ENCODE measurements around the gene FITM2.

The FITM2 gene

DNA sequence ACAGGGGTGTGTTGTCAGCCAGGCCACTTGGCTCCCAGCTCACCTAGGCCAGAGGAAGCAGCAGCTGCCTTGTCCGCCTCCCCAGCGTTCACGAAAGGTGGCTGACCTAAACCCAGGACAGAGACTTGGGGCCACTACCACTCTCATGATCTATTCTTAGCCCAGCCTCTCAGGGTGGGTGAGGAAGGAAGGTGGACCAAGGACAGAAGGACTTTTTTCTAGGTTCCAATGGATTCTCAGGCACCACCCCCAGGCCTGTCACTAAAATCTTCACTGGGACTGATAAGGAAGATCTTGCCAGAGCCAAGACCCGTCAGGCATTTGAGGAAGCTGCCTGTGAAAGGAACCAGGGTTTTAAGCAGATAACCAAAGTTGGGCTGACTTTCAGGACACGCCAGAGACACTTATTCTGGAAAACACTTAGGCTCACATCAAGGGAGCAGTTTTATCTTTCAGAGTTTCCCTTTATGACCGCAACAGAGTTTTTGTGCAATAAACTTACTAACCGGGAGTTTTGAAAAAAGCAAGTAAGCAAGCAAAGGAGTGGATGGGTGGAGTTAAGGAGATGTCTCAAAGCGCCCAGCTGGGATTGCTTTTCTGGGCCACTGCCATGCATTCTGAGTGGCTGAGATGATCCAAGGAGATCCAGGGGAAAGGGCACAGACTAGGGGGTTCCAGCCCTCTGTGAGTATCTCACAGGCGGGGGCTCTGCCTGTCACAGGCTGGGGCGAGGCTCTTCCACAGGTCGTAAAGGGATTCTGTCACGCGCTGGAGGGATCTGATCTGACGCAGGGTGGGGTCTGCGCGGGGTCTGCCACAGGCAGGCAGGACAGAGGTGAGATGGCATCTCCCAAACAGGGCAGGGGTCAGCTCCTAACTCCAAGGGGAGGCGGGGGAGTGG is 989 bp downstream of the FITM2 start:
- no peak overlapping the region for H2AK5ac ChIP-seq (ENCODE audit: low read length, severe bottlenecking)
- no peaks in the 10 kb centered on the region for H3K27me3 ChIP-seq (ENCODE audit: control insufficient read depth in 1 of 2, insufficient read depth in 1 of 2, low read length in 2 of 2)
- peaks cover 14% of the 10 kb centered on the region for H3K79me1 ChIP-seq (replicated peaks; ENCODE audit: low read length, poor library complexity, severe bottlenecking)
- no peak overlapping the region for H2BK15ac ChIP-seq (ENCODE audit: low read depth, poor library complexity, severe bottlenecking)
- no peaks in the 10 kb centered on the region for H3K9me3 ChIP-seq (ENCODE audit: control insufficient read depth, low read length)
- H3K4me3 ChIP-seq (ENCODE audit: insufficient read depth in 1 of 2, low read depth in 1 of 2, low read length in 2 of 2): peak overlapping the region; percentile 90 to 100
- H2BK5ac ChIP-seq (ENCODE audit: low read depth, low read length, poor library complexity, severe bottlenecking): no peak overlapping the region
- peak; percentile 76 for DNase-seq
- H4K91ac ChIP-seq (ENCODE audit: low read length): no peak overlapping the region
- H4K8ac ChIP-seq (ENCODE audit: low read length): peak overlapping the region; percentile 8
- peak overlapping the region in 1 of 2 experiments; percentile 81 for H3K23ac ChIP-seq (ENCODE audit: low read length in 2 of 2)
- peak overlapping the region; percentile 92 for H2AFZ ChIP-seq (ENCODE audit: low read depth, low read length)
- peak overlapping the region in 1 of 2 experiments; percentile 45 for H2BK12ac ChIP-seq (ENCODE audit: low read length in 2 of 2)
- H3K4me2 ChIP-seq (ENCODE audit: low read length, poor library complexity, severe bottlenecking): peak overlapping the region; percentile 79
- peaks cover 8% of the 10 kb centered on the region for H3K4me1 ChIP-seq (ENCODE audit: control insufficient read depth, insufficient read depth, low read depth, low read length)
- 34% methylated on average over 10 of the region's 17 CpGs for WGBS
- H3K9ac ChIP-seq (ENCODE audit: low read length): peak overlapping the region; percentile 92
- peak overlapping the region; percentile 83 to 94 for H3K18ac ChIP-seq (ENCODE audit: low read depth in 1 of 2, low read length in 2 of 2)
- H2BK120ac ChIP-seq (ENCODE audit: low read depth, low read length): no peak overlapping the region
- H3K4ac ChIP-seq (ENCODE audit: low read depth in 1 of 2, low read length in 2 of 2): no peak overlapping the region
- peaks cover 6 to 12% of the 10 kb centered on the region in 2 experiments for H3K36me3 ChIP-seq (ENCODE audit: control insufficient read depth in 1 of 2, insufficient read depth in 2 of 2, low read depth in 1 of 2, low read length in 2 of 2)
- H3K14ac ChIP-seq (ENCODE audit: low read length in 2 of 2): no peak overlapping the region
- no peak overlapping the region for H3K27ac ChIP-seq (ENCODE audit: low read length, poor library complexity, severe bottlenecking)

GRCh38 chr20:44306927-44307326 is 4.1 kb downstream of the FITM2 start:
- WGBS: 90% methylated on average over 8 of the region's 9 CpGs

GRCh38 chr20:44304383-44304782 is 6.6 kb downstream of the FITM2 start:
- no peaks in the 10 kb centered on the region for H3K9me3 ChIP-seq (ENCODE audit: control insufficient read depth, low read length)
- H3K27me3 ChIP-seq (ENCODE audit: control insufficient read depth in 1 of 2, insufficient read depth in 1 of 2, low read length in 2 of 2): no peaks in the 10 kb centered on the region
- H2AFZ ChIP-seq (ENCODE audit: low read depth, low read length): no peak overlapping the region
- peaks cover 6 to 12% of the 10 kb centered on the region in 2 experiments for H3K36me3 ChIP-seq (ENCODE audit: control insufficient read depth in 1 of 2, insufficient read depth in 2 of 2, low read depth in 1 of 2, low read length in 2 of 2)
- no peak overlapping the region for H3K14ac ChIP-seq (ENCODE audit: low read length in 2 of 2)
- H3K18ac ChIP-seq (ENCODE audit: low read depth in 1 of 2, low read length in 2 of 2): no peak overlapping the region
- no peak overlapping the region for H2AK5ac ChIP-seq (ENCODE audit: low read length, severe bottlenecking)
- no peak overlapping the region for H3K4ac ChIP-seq (ENCODE audit: low read depth in 1 of 2, low read length in 2 of 2)
- H3K9ac ChIP-seq (ENCODE audit: low read length): no peak overlapping the region
- H3K79me1 ChIP-seq (replicated peaks; ENCODE audit: low read length, poor library complexity, severe bottlenecking): peaks cover 13% of the 10 kb centered on the region
- no peak overlapping the region for H3K4me2 ChIP-seq (ENCODE audit: low read length, poor library complexity, severe bottlenecking)
- H2BK120ac ChIP-seq (ENCODE audit: low read depth, low read length): no peak overlapping the region
- H3K4me3 ChIP-seq (ENCODE audit: insufficient read depth in 1 of 2, low read depth in 1 of 2, low read length in 2 of 2): no peak overlapping the region
- no peak overlapping the region for H3K27ac ChIP-seq (ENCODE audit: low read length, poor library complexity, severe bottlenecking)
- H3K23ac ChIP-seq (ENCODE audit: low read length in 2 of 2): no peak overlapping the region
- no peak for DNase-seq
- H3K4me1 ChIP-seq (ENCODE audit: control insufficient read depth, insufficient read depth, low read depth, low read length): no peaks in the 10 kb centered on the region
- no peak overlapping the region for H2BK15ac ChIP-seq (ENCODE audit: low read depth, poor library complexity, severe bottlenecking)
- no peak overlapping the region for H4K8ac ChIP-seq (ENCODE audit: low read length)
- no peak overlapping the region for H2BK12ac ChIP-seq (ENCODE audit: low read length in 2 of 2)
- H4K91ac ChIP-seq (ENCODE audit: low read length): no peak overlapping the region
- no peak overlapping the region for H2BK5ac ChIP-seq (ENCODE audit: low read depth, low read length, poor library complexity, severe bottlenecking)

More at GRCh38 chr20:44306927-44307326, 4.1 kb downstream of the FITM2 start:
- no peak overlapping the region for H2AK5ac ChIP-seq (ENCODE audit: low read length, severe bottlenecking)
- no peak overlapping the region for H3K4me3 ChIP-seq (ENCODE audit: insufficient read depth in 1 of 2, low read depth in 1 of 2, low read length in 2 of 2)
- no peaks in the 10 kb centered on the region for H3K9me3 ChIP-seq (ENCODE audit: control insufficient read depth, low read length)
- H3K36me3 ChIP-seq (ENCODE audit: control insufficient read depth in 1 of 2, insufficient read depth in 2 of 2, low read depth in 1 of 2, low read length in 2 of 2): peaks cover 6 to 12% of the 10 kb centered on the region in 2 experiments
- H3K27me3 ChIP-seq (ENCODE audit: control insufficient read depth in 1 of 2, insufficient read depth in 1 of 2, low read length in 2 of 2): no peaks in the 10 kb centered on the region
- no peak overlapping the region for H3K4ac ChIP-seq (ENCODE audit: low read depth in 1 of 2, low read length in 2 of 2)
- H2BK12ac ChIP-seq (ENCODE audit: low read length in 2 of 2): no peak overlapping the region
- no peak for DNase-seq
- no peak overlapping the region for H2AFZ ChIP-seq (ENCODE audit: low read depth, low read length)
- no peak overlapping the region for H3K27ac ChIP-seq (ENCODE audit: low read length, poor library complexity, severe bottlenecking)
- H3K4me2 ChIP-seq (ENCODE audit: low read length, poor library complexity, severe bottlenecking): no peak overlapping the region
- peaks cover 8% of the 10 kb centered on the region for H3K4me1 ChIP-seq (ENCODE audit: control insufficient read depth, insufficient read depth, low read depth, low read length)
- H4K91ac ChIP-seq (ENCODE audit: low read length): no peak overlapping the region
- no peak overlapping the region for H2BK5ac ChIP-seq (ENCODE audit: low read depth, low read length, poor library complexity, severe bottlenecking)
- H3K79me1 ChIP-seq (replicated peaks; ENCODE audit: low read length, poor library complexity, severe bottlenecking): peaks cover 19% of the 10 kb centered on the region
- H3K9ac ChIP-seq (ENCODE audit: low read length): no peak overlapping the region
- H3K23ac ChIP-seq (ENCODE audit: low read length in 2 of 2): no peak overlapping the region
- no peak overlapping the region for H2BK15ac ChIP-seq (ENCODE audit: low read depth, poor library complexity, severe bottlenecking)
- H3K18ac ChIP-seq (ENCODE audit: low read depth in 1 of 2, low read length in 2 of 2): no peak overlapping the region
- no peak overlapping the region for H3K14ac ChIP-seq (ENCODE audit: low read length in 2 of 2)
- no peak overlapping the region for H2BK120ac ChIP-seq (ENCODE audit: low read depth, low read length)
- no peak overlapping the region for H4K8ac ChIP-seq (ENCODE audit: low read length)

GRCh38 chr20:44302736-44303135 is 8.3 kb downstream of the FITM2 start:
- Histone ChIP-seq H2BK12ac (ENCODE audit: low read length in 2 of 2) (no peak overlapping the region), H3K23ac (ENCODE audit: low read length in 2 of 2) (no peak overlapping the region), H3K27ac (ENCODE audit: low read length, poor library complexity, severe bottlenecking) (no peak overlapping the region), H2AFZ (ENCODE audit: low read depth, low read length) (no peak overlapping the region), H3K4me3 (ENCODE audit: insufficient read depth in 1 of 2, low read depth in 1 of 2, low read length in 2 of 2) (no peak overlapping the region), H2BK15ac (ENCODE audit: low read depth, poor library complexity, severe bottlenecking) (no peak overlapping the region), H2BK120ac (ENCODE audit: low read depth, low read length) (no peak overlapping the region), H3K4ac (ENCODE audit: low read depth in 1 of 2, low read length in 2 of 2) (no peak overlapping the region), H3K14ac (ENCODE audit: low read length in 2 of 2) (no peak overlapping the region), H4K8ac (ENCODE audit: low read length) (no peak overlapping the region), H3K9me3 (ENCODE audit: control insufficient read depth, low read length) (no peaks in the 10 kb centered on the region), H3K4me1 (ENCODE audit: control insufficient read depth, insufficient read depth, low read depth, low read length) (no peaks in the 10 kb centered on the region), H3K79me1 (replicated peaks; ENCODE audit: low read length, poor library complexity, severe bottlenecking) (peaks cover 8% of the 10 kb centered on the region), H3K9ac (ENCODE audit: low read length) (no peak overlapping the region), H3K27me3 (ENCODE audit: control insufficient read depth in 1 of 2, insufficient read depth in 1 of 2, low read length in 2 of 2) (no peaks in the 10 kb centered on the region), H3K18ac (ENCODE audit: low read depth in 1 of 2, low read length in 2 of 2) (no peak overlapping the region), H3K36me3 (ENCODE audit: control insufficient read depth in 1 of 2, insufficient read depth in 2 of 2, low read depth in 1 of 2, low read length in 2 of 2) (peaks cover 6 to 12% of the 10 kb centered on the region in 2 experiments), H4K91ac (ENCODE audit: low read length) (no peak overlapping the region), H3K4me2 (ENCODE audit: low read length, poor library complexity, severe bottlenecking) (no peak overlapping the region), H2BK5ac (ENCODE audit: low read depth, low read length, poor library complexity, severe bottlenecking) (no peak overlapping the region), H2AK5ac (ENCODE audit: low read length, severe bottlenecking) (no peak overlapping the region)
- DNase-seq: no peak
- WGBS: 86% methylated on average over 5 of the region's 8 CpGs

Measured in mesenchymal stem cell (in vitro differentiated cells and primary cell).